NB4 (cell line): Measurements from ENCODE around the gene TASOR2.

Experiments used
- MAX ChIP-seq: IDR thresholded peaks from 2 replicates; pipeline ENCODE4 v1.6.1; 2011; ENCODE audit warnings: low read depth, low read length
- POLR2A ChIP-seq: IDR thresholded peaks from 2 replicates; pipeline ENCODE4 v1.6.1; 2011; ENCODE audit warnings: mild to moderate bottlenecking; ENCODE audit not compliant: insufficient read length; ENCODE audit errors: extremely low read depth
- TF ChIP-seq, protein P1 (sequence below): IDR thresholded peaks from one replicate; pipeline ENCODE4 v1.5.1; 2012; ENCODE audit warnings: low read depth, low read length

GRCh38 chr10:5654218-5654755 lies 30.4 kb upstream of the TASOR2 start:
- TF ChIP-seq, protein P1, sequence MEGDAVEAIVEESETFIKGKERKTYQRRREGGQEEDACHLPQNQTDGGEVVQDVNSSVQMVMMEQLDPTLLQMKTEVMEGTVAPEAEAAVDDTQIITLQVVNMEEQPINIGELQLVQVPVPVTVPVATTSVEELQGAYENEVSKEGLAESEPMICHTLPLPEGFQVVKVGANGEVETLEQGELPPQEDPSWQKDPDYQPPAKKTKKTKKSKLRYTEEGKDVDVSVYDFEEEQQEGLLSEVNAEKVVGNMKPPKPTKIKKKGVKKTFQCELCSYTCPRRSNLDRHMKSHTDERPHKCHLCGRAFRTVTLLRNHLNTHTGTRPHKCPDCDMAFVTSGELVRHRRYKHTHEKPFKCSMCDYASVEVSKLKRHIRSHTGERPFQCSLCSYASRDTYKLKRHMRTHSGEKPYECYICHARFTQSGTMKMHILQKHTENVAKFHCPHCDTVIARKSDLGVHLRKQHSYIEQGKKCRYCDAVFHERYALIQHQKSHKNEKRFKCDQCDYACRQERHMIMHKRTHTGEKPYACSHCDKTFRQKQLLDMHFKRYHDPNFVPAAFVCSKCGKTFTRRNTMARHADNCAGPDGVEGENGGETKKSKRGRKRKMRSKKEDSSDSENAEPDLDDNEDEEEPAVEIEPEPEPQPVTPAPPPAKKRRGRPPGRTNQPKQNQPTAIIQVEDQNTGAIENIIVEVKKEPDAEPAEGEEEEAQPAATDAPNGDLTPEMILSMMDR: no peak
- no peak for TF ChIP-seq POLR2A
- no peak for TF ChIP-seq MAX
